Muscle of leg (tissue), 11 donors: Measurements from ENCODE around the gene USP46. TPM values are rescaled to one million over a fixed set of nuclear protein-coding genes. Genes with fewer than 3 reads are reported as not detected.
A peak's percentile ranks its signal among the peaks of the same experiment; 100 is the strongest.

ENCODE experiments used
- DNase-seq: peaks from one replicate; pipeline ENCODE4 v3.0.0; 2013
- H3K27ac ChIP-seq: one replicate; pipeline ENCODE4 v1.5.1; 2013; ENCODE audit warnings: mild to moderate bottlenecking, low read length, control low read depth
- H3K27me3 ChIP-seq: one replicate; pipeline ENCODE4 v1.6.1; 2013; ENCODE audit warnings: low read length; ENCODE audit not compliant: control insufficient read depth, insufficient read depth
- H3K36me3 ChIP-seq: one replicate; pipeline ENCODE4 v1.6.1; 2013; ENCODE audit warnings: low read length; ENCODE audit not compliant: control insufficient read depth, insufficient read depth
- H3K4me1 ChIP-seq: one replicate; pipeline ENCODE4 v1.6.1; 2013; ENCODE audit warnings: low read length; ENCODE audit not compliant: control insufficient read depth, insufficient read depth
- H3K4me3 ChIP-seq: one replicate; pipeline ENCODE4 v1.5.1; 2013; ENCODE audit warnings: low read length, control low read depth
- H3K9me3 ChIP-seq: replicated peaks from 2 replicates; pipeline ENCODE4 v1.6.1; 2013; ENCODE audit warnings: low read depth, low read length; ENCODE audit not compliant: control insufficient read depth
- WGBS: methylation state at CpG from one replicate; pipeline ENCODE4 v1.1.5; 2013; ENCODE audit warnings: missing lambda C conversion rate; ENCODE audit not compliant: insufficient coverage; 5-methylcytosine and 5-hydroxymethylcytosine counted together
- polyA plus RNA-seq, 8 donors: library from polyadenylated mRNA; unstranded; fragments of 120-200 nt; gene quantifications; one replicate each; pipeline versions ENCODE4 v1.2.1 to v1.2.3, GENCODE V29; 2013; ENCODE audit warnings: inconsistent platforms in 1 of 8, low replicate concordance in 1 of 8; ENCODE audit not compliant: insufficient read length in 8 of 8, insufficient read depth in 1 of 8
- total RNA-seq: library from RNA; stranded (reverse); fragments of 120-200 nt; gene quantifications from one replicate; pipeline ENCODE4 v1.2.4, GENCODE V29; 2013

The USP46 gene
- total and polyA plus RNA-seq, 9 donors: 19.5 to 27.3 (median 25.3) TPM

- 95% methylated on average over 3 of the region's 7 CpGs for WGBS
- H3K36me3 ChIP-seq: peaks cover 21% of the 10 kb centered on the region
- H3K9me3 ChIP-seq: no peaks in the 10 kb centered on the region
- no peak overlapping the region for H3K4me3 ChIP-seq
- H3K4me1 ChIP-seq: peaks cover 2% of the 10 kb centered on the region
- H3K27me3 ChIP-seq: no peaks in the 10 kb centered on the region
- no peak for DNase-seq
- no peak overlapping the region for H3K27ac ChIP-seq
These were observed 31.2 kb downstream of the USP46 start for GRCh38 chr4:52627876-52628275.

- no peak for DNase-seq
- WGBS: 87% methylated on average over 1 of the region's 1 CpG
- H3K36me3 ChIP-seq: peaks cover 21% of the 10 kb centered on the region
These were observed 33.9 kb downstream of the USP46 start for GRCh38 chr4:52625216-52625615.

GRCh38 chr4:52622564-52622963 lies 36.5 kb downstream of the USP46 start:
- DNase-seq: no peak
- 90% methylated on average over 1 of the region's 3 CpGs for WGBS
- Histone ChIP-seq H3K4me3 (no peak overlapping the region), H3K9me3 (no peaks in the 10 kb centered on the region), H3K36me3 (peaks cover 14% of the 10 kb centered on the region), H3K27ac (no peak overlapping the region), H3K27me3 (no peaks in the 10 kb centered on the region), H3K4me1 (peaks cover 2% of the 10 kb centered on the region)

More at GRCh38 chr4:52625216-52625615, 33.9 kb downstream of the USP46 start:
- H3K4me1 ChIP-seq: peaks cover 2% of the 10 kb centered on the region
- no peaks in the 10 kb centered on the region for H3K9me3 ChIP-seq
- no peak overlapping the region for H3K27ac ChIP-seq
- no peaks in the 10 kb centered on the region for H3K27me3 ChIP-seq
- H3K4me3 ChIP-seq: no peak overlapping the region

- Histone ChIP-seq H3K27me3 (no peaks in the 10 kb centered on the region), H3K4me3 (no peak overlapping the region), H3K36me3 (peaks cover 11% of the 10 kb centered on the region), H3K27ac (no peak overlapping the region), H3K4me1 (peaks cover 2% of the 10 kb centered on the region), H3K9me3 (no peaks in the 10 kb centered on the region)
- WGBS: 100% methylated on average over 1 of the region's 2 CpGs
- DNase-seq: no peak
These were observed 37.5 kb downstream of the USP46 start for GRCh38 chr4:52621567-52621966.

- Histone ChIP-seq H3K36me3 (no peaks in the 10 kb centered on the region), H3K27ac (no peak overlapping the region), H3K9me3 (no peaks in the 10 kb centered on the region), H3K4me1 (peaks cover 2% of the 10 kb centered on the region), H3K4me3 (no peak overlapping the region), H3K27me3 (no peaks in the 10 kb centered on the region)
- peak; percentile 12 for DNase-seq
- 35% methylated on average over 2 of the region's 2 CpGs for WGBS
These were observed 39.5 kb downstream of the USP46 start for GRCh38 chr4:52619591-52619931.

- peaks cover 2% of the 10 kb centered on the region for H3K4me1 ChIP-seq
- H3K36me3 ChIP-seq: no peaks in the 10 kb centered on the region
- H3K4me3 ChIP-seq: no peak overlapping the region
- no peaks in the 10 kb centered on the region for H3K27me3 ChIP-seq
- no peaks in the 10 kb centered on the region for H3K9me3 ChIP-seq
- no peak for DNase-seq
- H3K27ac ChIP-seq: no peak overlapping the region
- WGBS: 88% methylated on average over 1 of the region's 3 CpGs
These were observed 40.1 kb downstream of the USP46 start for GRCh38 chr4:52618795-52619590.

- Histone ChIP-seq H3K4me1 (peaks cover 2% of the 10 kb centered on the region), H3K9me3 (no peaks in the 10 kb centered on the region), H3K36me3 (peaks cover 5% of the 10 kb centered on the region), H3K4me3 (no peak overlapping the region), H3K27me3 (no peaks in the 10 kb centered on the region), H3K27ac (no peak overlapping the region)
- no CpG with 5 or more reads among the region's 3 CpGs for WGBS
- DNase-seq: peak; percentile 58
These were observed 41.6 kb downstream of the USP46 start for GRCh38 chr4:52617336-52618020.

GRCh38 chr4:52614241-52614640 lies 44.9 kb downstream of the USP46 start:
- no peak for DNase-seq
- no CpG with 5 or more reads among the region's 1 CpG for WGBS
- H3K27me3 ChIP-seq: no peaks in the 10 kb centered on the region
- no peaks in the 10 kb centered on the region for H3K4me1 ChIP-seq
- no peak overlapping the region for H3K4me3 ChIP-seq
- peaks cover 22% of the 10 kb centered on the region for H3K36me3 ChIP-seq
- H3K27ac ChIP-seq: no peak overlapping the region
- H3K9me3 ChIP-seq: no peaks in the 10 kb centered on the region

GRCh38 chr4:52612341-52612740 lies 46.8 kb downstream of the USP46 start:
- Histone ChIP-seq H3K4me3 (no peak overlapping the region), H3K27me3 (no peaks in the 10 kb centered on the region), H3K4me1 (no peaks in the 10 kb centered on the region), H3K36me3 (peaks cover 31% of the 10 kb centered on the region), H3K9me3 (no peaks in the 10 kb centered on the region), H3K27ac (no peak overlapping the region)
- no peak for DNase-seq
- no CpG with 5 or more reads among the region's 1 CpG for whole genome bisulfite sequencing

- Histone ChIP-seq H3K27me3 (no peaks in the 10 kb centered on the region), H3K4me1 (no peaks in the 10 kb centered on the region), H3K27ac (no peak overlapping the region), H3K36me3 (peaks cover 37% of the 10 kb centered on the region), H3K4me3 (no peak overlapping the region), H3K9me3 (no peaks in the 10 kb centered on the region)
- 69% methylated on average over 5 of the region's 6 CpGs for WGBS
- DNase-seq: no peak
These were observed 48.0 kb downstream of the USP46 start for GRCh38 chr4:52611030-52611555.
